HG02798 (cell line): ENCODE results near the gene LDB2.
"Not testable (repeated sequence)": the region's sequence is repeated elsewhere in the genome, so short reads cannot be mapped to it uniquely, and the experiment has no call there.

ENCODE experiments used
- ATAC-seq: cut with Tn5 transposase; IDR thresholded peaks from one replicate; pipeline ENCODE4 v1.9.1; 2021; ENCODE audit warnings: mild to moderate bottlenecking; ENCODE audit not compliant: unreplicated experiment, poor library complexity

LDB2 gene

GRCh38 chr4:16580514-16580913 is 317.9 kb downstream of the LDB2 start:
- ATAC-seq, result no peak

- ATAC-seq, result no peak
Observed at GRCh38 chr4:16579866-16580265, 318.6 kb downstream of the LDB2 start.

GRCh38 chr4:16577177-16577576 is 321.3 kb downstream of the LDB2 start:
- ATAC-seq, result no peak

- ATAC-seq, result no peak
Observed at GRCh38 chr4:16574981-16575380, 323.5 kb downstream of the LDB2 start.

- no peak for ATAC-seq
Observed at GRCh38 chr4:16573739-16574138, 324.7 kb downstream of the LDB2 start.

- no peak for ATAC-seq
Observed at GRCh38 chr4:16573206-16573605, 325.2 kb downstream of the LDB2 start.

GRCh38 chr4:16572631-16573030 is 325.8 kb downstream of the LDB2 start:
- ATAC-seq, result no peak

GRCh38 chr4:16572161-16572560 is 326.3 kb downstream of the LDB2 start:
- no peak for ATAC-seq

- ATAC-seq, result no peak
Observed at GRCh38 chr4:16569790-16570189, 328.7 kb downstream of the LDB2 start.

- ATAC-seq, result not testable (repeated sequence)
Observed at GRCh38 chr4:16557316-16557715, 341.1 kb downstream of the LDB2 start.

GRCh38 chr4:16555156-16555555 is 343.3 kb downstream of the LDB2 start:
- no peak for ATAC-seq

GRCh38 chr4:16550531-16550930 is 347.9 kb downstream of the LDB2 start:
- ATAC-seq, result no peak

GRCh38 chr4:16545656-16546055 is 352.8 kb downstream of the LDB2 start:
- ATAC-seq, result no peak

GRCh38 chr4:16544869-16545268 is 353.6 kb downstream of the LDB2 start:
- no peak for ATAC-seq

- no peak for ATAC-seq
Observed at GRCh38 chr4:16544251-16544721, 354.2 kb downstream of the LDB2 start.

GRCh38 chr4:16537926-16538325 is 360.5 kb downstream of the LDB2 start:
- ATAC-seq, result no peak

GRCh38 chr4:16532240-16532970 is 366.0 kb downstream of the LDB2 start:
- ATAC-seq, result no peak

- ATAC-seq, result no peak
Observed at GRCh38 chr4:16530688-16531635, 367.5 kb downstream of the LDB2 start.

- ATAC-seq, result no peak
Observed at GRCh38 chr4:16524911-16525554, 373.4 kb downstream of the LDB2 start.

- no peak for ATAC-seq
Observed at GRCh38 chr4:16524406-16524805, 374.0 kb downstream of the LDB2 start.

GRCh38 chr4:16523526-16523925 is 374.9 kb downstream of the LDB2 start:
- not testable (repeated sequence) for ATAC-seq
